ENCODE measurements around the gene MTA1. TPM values are rescaled to one million over a fixed set of nuclear protein-coding genes. Genes with fewer than 3 reads are reported as not detected.

Gene MTA1
- total RNA-seq, 1 donor from 2014 or later = 48.3 TPM

GRCh38 chr14:105410642-105411016 is 9.0 kb upstream of the MTA1 start:
- DNase-seq = no peak

DNA sequence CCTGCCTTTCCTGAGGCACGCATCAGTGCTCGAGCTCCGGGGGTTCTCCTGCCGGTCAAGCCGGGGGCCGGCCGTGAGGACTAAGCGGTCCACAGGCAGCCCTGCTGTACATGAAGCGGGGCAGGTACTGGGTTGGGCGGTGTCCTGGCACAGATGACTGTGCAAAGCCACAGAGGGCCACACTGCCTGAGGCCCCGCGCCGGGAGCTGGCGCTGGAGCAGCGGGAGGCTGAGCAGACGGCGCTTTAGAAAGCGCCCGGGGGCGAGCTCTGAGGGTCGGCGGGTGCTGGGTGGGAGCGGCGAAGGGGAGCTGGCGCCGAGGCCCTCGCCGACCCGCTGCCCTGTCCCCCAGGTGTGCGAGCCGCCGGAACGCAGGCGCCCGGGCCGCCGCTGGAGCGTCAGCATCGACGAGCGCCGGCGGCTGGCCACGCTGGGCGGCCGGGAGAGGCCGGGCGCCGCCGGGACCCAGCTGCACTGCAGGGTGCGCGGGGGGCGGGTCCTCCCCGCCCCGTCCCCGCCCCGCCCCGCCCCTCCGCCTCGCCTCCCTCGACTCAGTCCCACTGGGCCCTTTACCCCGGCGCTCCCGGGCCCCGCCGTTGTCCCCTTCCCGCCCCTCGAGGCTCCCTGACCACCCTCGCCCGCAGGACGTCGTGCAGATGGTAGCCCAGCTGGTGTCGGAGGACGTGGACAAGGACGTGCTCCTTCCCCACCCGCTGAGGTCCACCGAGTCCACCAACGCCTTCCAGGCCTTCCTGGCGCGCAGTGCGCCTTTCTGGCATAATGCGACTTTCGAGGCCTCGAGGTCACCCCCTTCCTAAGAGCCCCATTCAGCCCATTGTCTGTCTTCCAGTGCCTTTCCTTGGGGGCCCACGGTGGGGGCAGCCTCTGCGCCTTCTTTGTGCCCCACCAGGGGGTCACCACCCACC is 8.3 kb upstream of the MTA1 start:
- DNase-seq = no peak

- DNase-seq = no peak
Measured at GRCh38 chr14:105411985-105412770, 7.4 kb upstream of the MTA1 start.

- no peak for DNase-seq
Measured at GRCh38 chr14:105412771-105413543, 6.7 kb upstream of the MTA1 start.

GRCh38 chr14:105413544-105413886 is 6.1 kb upstream of the MTA1 start:
- no peak for DNase-seq

DNA sequence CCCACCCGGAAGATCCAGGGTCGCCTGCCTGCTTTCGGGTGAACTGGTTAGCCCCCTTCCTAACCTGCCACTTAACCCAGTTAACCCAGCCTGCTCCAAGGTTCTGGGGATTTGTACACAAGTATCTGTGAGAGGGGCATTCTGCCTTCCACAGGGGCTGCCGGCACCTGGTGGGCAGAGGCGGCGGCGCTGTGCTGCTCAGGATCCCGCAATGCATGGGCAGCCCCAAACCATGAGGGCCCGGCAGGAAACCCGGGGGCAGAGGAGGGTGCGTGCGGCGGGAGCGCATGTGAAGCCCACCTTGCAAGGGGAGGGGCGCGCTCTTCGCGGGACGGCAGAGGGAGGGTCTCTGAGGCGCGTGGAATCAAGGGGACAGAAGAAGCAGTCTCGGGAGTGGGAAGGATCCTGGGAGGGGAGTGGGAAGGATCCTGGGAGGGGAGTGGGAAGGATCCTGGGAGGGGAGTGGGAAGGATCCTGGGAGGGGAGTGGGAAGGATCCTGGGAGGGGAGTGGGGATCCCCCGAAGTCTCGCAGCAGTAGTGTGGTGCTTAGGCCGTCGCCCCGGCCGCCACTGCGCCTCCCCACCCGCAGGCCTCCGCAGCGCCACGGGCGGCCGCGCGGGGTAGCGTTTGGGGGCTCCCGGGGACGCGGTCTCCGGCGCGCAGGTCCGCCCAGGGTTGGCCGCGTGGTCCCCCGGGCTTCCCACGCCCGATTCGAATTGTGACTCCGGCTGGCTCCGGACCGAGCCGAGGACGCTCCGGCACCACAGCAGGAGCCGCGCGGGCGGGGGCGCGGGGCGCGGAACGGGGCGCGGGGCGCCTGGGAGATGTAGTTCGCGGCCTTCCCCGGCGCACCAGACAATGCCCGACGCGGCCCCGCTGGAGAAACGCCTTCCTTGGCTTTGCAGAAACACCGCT is 4.9 kb upstream of the MTA1 start:
- DNase-seq = peak; percentile 74

DNA sequence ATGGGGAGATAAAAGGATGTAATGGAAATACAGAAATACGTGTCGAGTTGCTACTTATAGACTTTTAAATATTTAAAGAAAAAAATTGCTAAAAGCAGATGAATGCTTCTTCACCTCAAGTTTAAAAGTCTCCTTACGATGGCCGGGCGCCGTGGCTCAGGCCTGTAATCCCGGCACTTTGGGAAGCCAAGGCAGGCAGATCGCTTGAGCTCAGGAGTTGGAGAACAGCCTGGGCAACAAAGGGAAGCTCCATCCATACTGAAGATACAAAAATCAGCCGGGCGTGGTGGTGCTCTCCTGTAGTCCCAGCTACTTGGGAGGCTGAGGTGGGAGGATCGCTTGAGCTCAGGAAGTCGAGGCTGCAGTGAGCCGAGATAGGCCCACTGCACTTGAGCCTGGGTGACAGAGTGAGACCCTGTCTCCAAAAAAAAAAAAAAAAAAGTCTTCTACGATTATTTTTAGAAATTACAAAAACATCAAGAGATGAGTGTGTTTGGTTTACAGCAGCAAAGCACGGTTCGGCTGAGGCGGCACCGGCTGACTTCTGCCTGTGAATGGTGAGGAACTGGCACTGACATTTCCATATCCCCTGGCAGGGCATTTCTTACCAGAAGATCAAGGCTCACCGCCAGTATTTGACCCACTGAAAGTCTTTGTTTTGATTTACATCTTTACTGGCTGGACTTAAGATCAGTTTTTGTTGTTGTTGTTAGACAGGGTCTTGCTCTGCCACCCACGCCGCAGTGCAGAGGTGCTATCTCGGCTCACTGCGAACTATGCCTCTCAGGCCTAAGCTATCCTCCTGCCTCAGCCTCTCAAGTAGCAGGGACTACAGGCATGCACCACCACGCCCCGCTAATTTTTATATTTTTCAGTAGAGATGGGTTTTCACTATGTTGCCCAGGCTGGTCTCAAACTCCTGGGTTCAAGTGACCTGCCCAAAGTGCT is 3.9 kb upstream of the MTA1 start:
- DNase-seq = no peak

DNA sequence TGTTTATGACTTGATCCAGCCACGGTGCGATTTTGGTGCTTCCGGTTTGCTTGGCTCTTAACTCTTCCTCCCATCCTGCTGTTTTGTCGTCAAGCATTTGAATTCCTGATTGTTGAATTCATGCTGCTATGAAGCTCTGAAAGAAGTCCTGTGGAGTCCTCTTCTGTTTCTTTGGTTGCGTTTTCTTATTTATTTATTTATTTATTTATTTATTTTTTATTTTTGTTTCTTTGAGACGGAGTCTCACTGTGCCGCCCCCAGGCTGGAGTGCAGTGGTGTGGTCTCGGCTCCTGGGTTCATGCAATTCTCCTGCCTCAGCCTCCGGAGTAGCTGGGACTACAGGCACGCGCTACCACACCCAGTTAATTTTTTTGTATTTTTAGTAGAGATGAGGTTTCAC is 3.0 kb upstream of the MTA1 start:
- DNase-seq = no peak

GRCh38 chr14:105417690-105418121 is 1.9 kb upstream of the MTA1 start:
- no peak for DNase-seq

GRCh38 chr14:105418269-105419194 is 1.1 kb upstream of the MTA1 start:
- DNase-seq = no peak

DNA sequence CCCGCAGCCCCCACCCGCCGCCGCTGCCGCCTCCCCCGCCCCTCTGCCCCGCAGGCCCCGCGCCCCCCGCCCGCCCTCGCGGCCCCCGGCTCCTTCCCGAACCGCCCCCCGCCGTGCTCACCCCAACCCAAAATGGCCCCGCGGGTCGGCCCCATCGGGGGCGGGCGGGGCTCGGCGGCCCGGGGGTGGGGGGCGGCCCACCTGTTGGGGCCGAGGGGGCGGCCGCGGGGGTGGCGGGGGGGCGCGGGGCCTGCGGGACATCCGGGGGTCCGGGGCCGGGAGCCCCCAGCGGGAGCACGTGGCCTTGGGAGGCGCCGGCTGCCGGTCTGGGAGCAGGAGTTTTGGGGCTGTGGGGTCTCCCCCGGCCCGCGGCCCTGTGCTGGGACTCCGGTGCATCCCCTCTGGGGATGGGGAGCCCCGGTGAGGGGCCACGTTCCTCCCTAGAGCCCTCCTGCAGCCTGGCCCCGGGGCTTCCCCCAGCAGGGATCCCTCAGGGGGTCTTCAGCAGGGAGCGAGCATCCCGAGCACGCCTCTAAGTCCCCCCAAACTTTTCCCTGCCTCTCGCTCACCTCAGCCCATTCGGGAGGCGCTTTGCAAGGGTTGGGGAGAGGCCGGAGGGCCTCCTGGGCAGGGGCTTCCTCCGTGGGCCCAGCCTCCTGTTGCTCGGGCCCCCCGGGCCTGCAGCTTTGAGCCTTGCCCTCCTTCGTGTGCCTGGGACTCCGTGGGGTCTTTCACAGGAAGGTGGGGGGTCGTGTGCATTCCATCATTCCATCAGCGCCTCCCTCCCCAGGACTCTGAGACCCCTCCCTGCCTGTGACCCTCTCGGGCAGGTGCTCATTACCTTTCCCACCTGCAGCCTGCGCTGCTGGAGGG is 710 bp downstream of the MTA1 start:
- DNase-seq = no peak

GRCh38 chr14:105420974-105421674 is 1.5 kb downstream of the MTA1 start:
- no peak for DNase-seq

DNA sequence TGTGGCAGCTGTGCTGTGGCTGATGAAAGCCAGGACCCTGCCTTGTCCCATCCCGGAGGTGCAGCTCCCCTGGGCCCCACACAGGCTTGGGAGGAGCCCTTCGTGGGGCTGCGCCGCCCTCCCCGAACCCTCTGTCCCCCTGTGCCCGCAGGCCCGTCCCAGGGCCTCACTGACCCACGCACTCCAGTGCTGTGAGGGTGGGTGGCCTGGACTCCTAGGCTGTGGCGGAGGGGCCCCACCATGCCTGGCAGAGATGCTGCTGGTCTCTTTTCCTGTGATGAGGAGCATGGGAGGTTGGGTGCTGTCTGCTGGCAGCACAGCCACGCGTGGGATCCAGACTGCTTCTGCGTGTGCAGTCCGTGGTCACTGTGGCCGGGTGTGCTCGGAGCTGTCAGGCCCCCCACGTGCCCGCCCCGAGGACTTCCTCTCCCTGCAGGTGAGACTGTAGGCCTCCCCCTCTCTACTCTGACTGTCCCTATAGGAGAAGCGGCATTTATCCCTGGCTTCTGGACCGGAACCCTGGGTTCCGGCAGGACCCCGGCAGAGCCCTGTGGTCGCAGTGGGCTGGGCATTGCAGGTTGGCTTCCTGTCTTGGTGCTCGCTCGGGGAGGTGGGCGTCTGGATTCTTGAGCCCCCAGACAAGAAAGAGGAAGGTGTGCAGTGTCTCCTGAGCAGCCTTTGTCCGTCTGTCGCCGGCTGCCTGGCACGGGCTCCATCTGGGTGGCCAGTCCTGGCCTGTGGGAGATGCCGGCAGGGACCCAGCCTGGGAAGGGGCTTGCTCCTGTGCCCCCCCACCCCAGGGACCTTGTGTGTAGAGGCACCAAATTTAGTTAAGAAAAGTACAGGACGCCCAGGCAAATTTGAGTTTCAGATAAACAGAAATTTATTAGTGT is 2.3 kb downstream of the MTA1 start:
- DNase-seq = no peak

DNA sequence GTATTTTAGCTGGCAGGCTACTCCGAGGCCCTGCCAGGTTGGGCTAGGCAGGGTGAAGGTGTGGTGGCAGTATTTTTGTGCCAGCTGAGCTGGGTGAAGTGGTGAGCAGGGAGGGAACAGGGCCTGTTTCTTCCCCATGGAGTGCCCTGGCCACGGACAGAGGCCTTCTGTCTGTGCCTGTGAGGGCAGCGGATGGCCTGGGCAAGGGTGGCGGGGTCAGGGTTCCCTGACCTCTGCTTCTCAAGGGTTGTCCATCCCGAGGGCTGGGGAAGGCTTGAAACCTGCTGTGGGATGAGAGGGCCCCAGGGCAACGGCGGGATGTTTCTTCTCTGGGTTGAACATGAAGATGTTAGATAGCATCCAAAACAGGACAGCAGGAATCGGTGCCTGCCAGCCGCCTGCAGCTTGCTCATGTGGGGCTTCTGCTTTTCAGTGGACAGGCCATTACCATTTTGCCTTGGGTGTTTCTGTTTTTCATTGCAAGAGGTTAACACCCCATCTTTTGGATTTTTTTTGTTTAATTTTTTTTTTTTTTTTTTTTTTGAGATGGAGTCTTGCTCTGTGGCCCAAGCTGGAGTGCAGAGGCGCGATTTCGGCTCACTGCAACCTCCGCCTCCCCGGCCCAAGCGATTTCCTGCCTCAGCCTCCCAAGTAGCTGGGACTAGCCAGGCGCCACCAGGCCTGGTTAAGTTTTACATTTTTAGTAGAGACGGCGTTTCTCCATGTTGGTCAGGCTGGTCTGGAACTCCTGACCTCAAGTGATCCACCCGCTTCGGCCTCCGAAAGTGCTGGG is 3.3 kb downstream of the MTA1 start:
- DNase-seq = no peak

DNA sequence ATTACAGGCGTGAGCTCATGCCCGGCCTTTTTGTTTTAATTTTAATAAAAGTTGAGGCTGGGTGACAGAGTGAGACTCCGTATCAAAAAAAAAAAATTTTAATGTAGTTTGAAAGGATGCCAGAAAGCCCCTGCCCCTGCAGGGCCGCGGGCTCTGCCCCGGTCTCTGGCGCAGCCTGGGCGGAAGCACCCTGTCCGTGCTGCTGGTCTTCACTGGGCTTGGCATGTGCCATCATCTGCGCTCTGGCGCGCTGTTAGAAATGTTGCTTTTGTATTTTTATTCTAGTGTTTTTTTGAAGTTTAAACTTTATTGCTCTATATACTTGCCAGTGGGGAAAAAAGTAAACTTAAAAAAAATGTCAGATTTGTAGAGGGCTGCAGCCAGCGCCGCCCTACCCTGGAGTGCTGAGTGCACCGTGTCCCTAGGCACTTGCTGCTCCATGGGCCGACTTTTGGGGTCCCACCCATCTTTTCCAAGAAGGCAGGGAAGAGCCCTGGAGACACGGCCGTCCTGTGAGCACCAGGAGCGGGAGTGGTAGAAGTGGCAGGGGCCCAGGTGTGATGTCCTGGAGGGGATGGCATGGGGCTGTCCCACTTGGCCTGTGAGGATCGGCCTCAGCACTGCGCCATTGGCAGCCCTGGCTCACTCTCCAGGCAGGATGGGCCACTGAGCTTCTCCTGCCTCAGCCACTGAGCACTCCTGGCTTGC is 4.0 kb downstream of the MTA1 start:
- no peak for DNase-seq
